ENCODE results near the gene OR9G4. TPM values are rescaled to one million over a fixed set of nuclear protein-coding genes. Genes with fewer than 3 reads are reported as not detected.

OR9G4 gene
- total RNA-seq, 6 experiments from 2014 or later, result not detected

- Histone ChIP-seq H3K27ac (no peak overlapping the region), H3K4me1 (no peaks in the 10 kb centered on the region), H3K9me3 (no peaks in the 10 kb centered on the region), H3K27me3 (no peaks in the 10 kb centered on the region), H3K36me3 (no peaks in the 10 kb centered on the region), H3K4me3 (no peak overlapping the region)
- WGBS (ENCODE audit: insufficient coverage, low coverage, low lambda C conversion rate, missing lambda C conversion rate), result 48% methylated on average over 4 of the region's 4 CpGs
- intact Hi-C loops (cut with DNase I), result no loop called here
- TF ChIP-seq, protein P1, sequence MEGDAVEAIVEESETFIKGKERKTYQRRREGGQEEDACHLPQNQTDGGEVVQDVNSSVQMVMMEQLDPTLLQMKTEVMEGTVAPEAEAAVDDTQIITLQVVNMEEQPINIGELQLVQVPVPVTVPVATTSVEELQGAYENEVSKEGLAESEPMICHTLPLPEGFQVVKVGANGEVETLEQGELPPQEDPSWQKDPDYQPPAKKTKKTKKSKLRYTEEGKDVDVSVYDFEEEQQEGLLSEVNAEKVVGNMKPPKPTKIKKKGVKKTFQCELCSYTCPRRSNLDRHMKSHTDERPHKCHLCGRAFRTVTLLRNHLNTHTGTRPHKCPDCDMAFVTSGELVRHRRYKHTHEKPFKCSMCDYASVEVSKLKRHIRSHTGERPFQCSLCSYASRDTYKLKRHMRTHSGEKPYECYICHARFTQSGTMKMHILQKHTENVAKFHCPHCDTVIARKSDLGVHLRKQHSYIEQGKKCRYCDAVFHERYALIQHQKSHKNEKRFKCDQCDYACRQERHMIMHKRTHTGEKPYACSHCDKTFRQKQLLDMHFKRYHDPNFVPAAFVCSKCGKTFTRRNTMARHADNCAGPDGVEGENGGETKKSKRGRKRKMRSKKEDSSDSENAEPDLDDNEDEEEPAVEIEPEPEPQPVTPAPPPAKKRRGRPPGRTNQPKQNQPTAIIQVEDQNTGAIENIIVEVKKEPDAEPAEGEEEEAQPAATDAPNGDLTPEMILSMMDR (IDR thresholded peaks at IDR 0.05), result no peak
- TF ChIP-seq POLR2A (IDR thresholded peaks at IDR 0.05), result no peak
- ATAC-seq (no peak), DNase-seq (no peak)
Observed at GRCh38 chr11:56764976-56765375, 16.5 kb upstream of the OR9G4 start.

DNA sequence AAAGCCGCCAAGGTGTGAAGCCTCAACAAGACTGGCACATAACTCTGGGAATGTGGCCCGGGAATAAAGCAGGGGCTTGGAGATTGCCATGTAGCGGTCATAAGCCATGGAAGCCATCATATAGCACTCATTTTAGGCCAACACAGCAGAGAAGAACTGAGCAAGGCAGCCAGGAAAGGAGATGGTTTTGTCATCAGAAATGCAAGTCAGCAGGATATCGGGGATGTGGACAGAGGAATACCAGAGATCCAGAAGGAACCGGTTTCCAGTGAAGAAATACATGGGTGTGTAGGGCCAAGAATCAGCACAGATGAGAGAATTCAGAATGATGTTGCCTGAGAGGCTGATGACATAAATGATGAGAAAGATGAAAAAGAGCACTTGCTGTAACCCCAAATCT lies 3.0 kb upstream of the OR9G4 start:
- DNase-seq (no peak), ATAC-seq (no peak)
- intact Hi-C loops (cut with DNase I), result no loop called here
- no peaks in the 10 kb centered on the region for H3K27me3 ChIP-seq
- no peaks in the 10 kb centered on the region for H3K9me3 ChIP-seq
- WGBS (ENCODE audit: insufficient coverage, low coverage, low lambda C conversion rate, missing lambda C conversion rate), result 71% methylated on average over 5 of the region's 5 CpGs
- H3K27ac ChIP-seq, result no peak overlapping the region
- H3K36me3 ChIP-seq, result no peaks in the 10 kb centered on the region
- TF ChIP-seq POLR2A (IDR thresholded peaks at IDR 0.05), result no peak
- TF ChIP-seq, protein P1 (IDR thresholded peaks at IDR 0.05), result no peak
- H3K4me3 ChIP-seq, result no peak overlapping the region
- H3K4me1 ChIP-seq, result no peaks in the 10 kb centered on the region

DNA sequence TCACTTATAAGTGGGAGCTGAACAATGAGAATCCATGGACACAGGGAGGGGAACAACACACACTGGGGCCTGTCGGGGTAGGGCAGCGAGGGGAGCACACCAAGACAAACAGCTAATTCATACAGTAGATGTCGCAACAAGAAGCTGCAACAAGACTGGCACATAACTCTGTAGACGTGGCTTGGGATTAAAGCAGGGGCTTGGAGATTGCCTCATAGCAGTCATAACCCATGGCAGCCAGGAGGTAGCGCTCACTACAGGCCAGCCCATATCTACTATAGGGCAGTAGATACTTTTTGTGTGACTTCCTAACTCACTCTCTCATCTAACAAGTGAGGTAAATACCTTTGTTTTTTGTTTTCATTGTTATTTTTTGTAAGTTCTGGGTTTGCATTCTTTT lies 1.7 kb upstream of the OR9G4 start:
- Histone ChIP-seq H3K36me3 (no peaks in the 10 kb centered on the region), H3K9me3 (no peaks in the 10 kb centered on the region), H3K27ac (no peak overlapping the region), H3K4me1 (no peaks in the 10 kb centered on the region), H3K27me3 (no peaks in the 10 kb centered on the region), H3K4me3 (no peak overlapping the region)
- ATAC-seq, result no peak
- no peak for DNase-seq
- 58% methylated on average over 4 of the region's 5 CpGs for WGBS (ENCODE audit: insufficient coverage, low coverage, low lambda C conversion rate, missing lambda C conversion rate)
- TF ChIP-seq POLR2A (IDR thresholded peaks at IDR 0.05), result no peak
- TF ChIP-seq, protein P1 (IDR thresholded peaks at IDR 0.05), result no peak
- intact Hi-C loops (cut with DNase I), result no loop called here

DNA sequence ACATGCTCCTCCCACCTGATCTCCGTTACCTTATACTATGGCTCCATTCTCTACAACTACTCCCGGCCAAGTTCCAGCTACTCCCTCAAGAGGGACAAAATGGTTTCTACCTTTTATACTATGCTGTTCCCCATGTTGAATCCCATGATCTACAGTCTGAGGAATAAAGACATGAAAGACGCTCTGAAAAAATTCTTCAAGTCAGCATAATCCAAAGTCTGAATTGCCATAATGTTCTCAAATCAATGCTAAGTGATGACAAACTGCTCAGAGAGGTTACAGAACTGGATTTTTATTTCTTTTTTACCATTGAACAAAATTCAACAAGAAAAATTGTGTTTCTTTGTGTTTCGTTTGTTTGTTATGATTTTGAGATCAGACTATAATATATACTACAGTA lies 7.6 kb downstream of the OR9G4 start:
- no peak overlapping the region for H3K27ac ChIP-seq
- H3K4me1 ChIP-seq, result no peaks in the 10 kb centered on the region
- DNase-seq (no peak), ATAC-seq (no peak)
- H3K4me3 ChIP-seq, result no peak overlapping the region
- no peaks in the 10 kb centered on the region for H3K36me3 ChIP-seq
- WGBS (ENCODE audit: insufficient coverage, low coverage, low lambda C conversion rate, missing lambda C conversion rate), result 44% methylated on average over 4 of the region's 4 CpGs
- no peaks in the 10 kb centered on the region for H3K9me3 ChIP-seq
- H3K27me3 ChIP-seq, result peaks cover 0 to 5% of the 10 kb centered on the region in 2 donors
- intact Hi-C loops (cut with DNase I), result no loop called here
- TF ChIP-seq POLR2A (IDR thresholded peaks at IDR 0.05), result no peak
- TF ChIP-seq, protein P1 (IDR thresholded peaks at IDR 0.05), result no peak

DNA sequence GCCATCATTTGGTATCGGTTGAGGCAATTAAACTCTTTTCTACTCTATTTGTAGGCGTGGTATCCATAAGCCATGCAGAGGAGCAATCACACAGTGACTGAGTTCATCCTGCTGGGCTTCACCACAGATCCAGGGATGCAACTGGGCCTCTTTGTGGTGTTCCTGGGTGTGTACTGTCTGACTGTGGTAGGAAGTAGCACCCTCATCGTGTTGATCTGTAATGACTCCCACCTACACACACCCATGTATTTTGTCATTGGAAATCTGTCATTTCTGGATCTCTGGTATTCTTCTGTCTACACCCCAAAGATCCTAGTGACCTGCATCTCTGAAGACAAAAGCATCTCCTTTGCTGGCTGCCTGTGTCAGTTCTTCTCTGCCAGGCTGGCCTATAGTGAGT lies 8.4 kb downstream of the OR9G4 start:
- Histone ChIP-seq H3K4me1 (no peaks in the 10 kb centered on the region), H3K27ac (no peak overlapping the region), H3K27me3 (peaks cover 0 to 5% of the 10 kb centered on the region in 2 donors), H3K36me3 (no peaks in the 10 kb centered on the region), H3K9me3 (no peaks in the 10 kb centered on the region), H3K4me3 (no peak overlapping the region)
- ATAC-seq, result no peak
- TF ChIP-seq, protein P1 (IDR thresholded peaks at IDR 0.05), result no peak
- TF ChIP-seq POLR2A (IDR thresholded peaks at IDR 0.05), result no peak
- intact Hi-C loops (cut with DNase I), result no loop called here
- WGBS (ENCODE audit: insufficient coverage, low coverage, low lambda C conversion rate, missing lambda C conversion rate), result 59% methylated on average over 3 of the region's 3 CpGs
- DNase-seq, result no peak

Measured in right lobe of liver (tissue), 6 donors.